AG04450 (cell line): ENCODE measurements around the gene PPDPF. TPM values are rescaled to one million over a fixed set of nuclear protein-coding genes. Genes with fewer than 3 reads are reported as not detected.

Source experiments
- CTCF ChIA-PET: fragments of 300-600, 350-600 bp; formaldehyde crosslinking; extraction: SDS; loops from one replicate; lab custom pipeline; 2022; ENCODE audit warnings: antibody characterized with exemption, inconsistent platforms; lab: Charles Lee
- POLR2A ChIA-PET: fragments of 350-600 bp; formaldehyde crosslinking; extraction: SDS; loops from one replicate; lab custom pipeline; 2021; ENCODE audit warnings: antibody characterized with exemption, inconsistent platforms; lab: Yijun Ruan, JAX
- DNase-seq: peaks from one replicate; pipeline ENCODE4 v3.0.0-alpha.2; 2011; ENCODE audit warnings: low read depth, low spot score
- H3K27ac ChIP-seq: one replicate; pipeline ENCODE4 v1.5.1; 2012; ENCODE audit warnings: low read depth, low read length, control low read depth
- H3K27me3 ChIP-seq: one replicate; pipeline ENCODE4 v1.6.0; 2012; ENCODE audit warnings: low read length; ENCODE audit not compliant: control insufficient read depth, insufficient read depth
- H3K4me3 ChIP-seq: 2 replicates; pipeline ENCODE4 v1.5.1; 2011; ENCODE audit warnings: mild to moderate bottlenecking, low read depth, low read length, control low read depth
- H3K9me3 ChIP-seq: 2 replicates; pipeline ENCODE4 v1.5.1; 2012; ENCODE audit warnings: low read length; ENCODE audit not compliant: control insufficient read depth, insufficient read depth
- polyA plus RNA-seq: library from polyadenylated mRNA; depleted of rRNA; stranded (reverse); fragments of >200 nt; gene quantifications from 2 replicates; pipeline ENCODE4 v1.2.3, GENCODE V29; 2011
- TF ChIP-seq, protein P1 (sequence below): IDR thresholded peaks from 2 replicates; pipeline ENCODE4 v1.5.1; 2011; ENCODE audit warnings: low read depth, low read length, control low read depth, inconsistent platforms

Gene PPDPF
- polyA plus RNA-seq, 1 experiment, result 13.5 TPM

DNA sequence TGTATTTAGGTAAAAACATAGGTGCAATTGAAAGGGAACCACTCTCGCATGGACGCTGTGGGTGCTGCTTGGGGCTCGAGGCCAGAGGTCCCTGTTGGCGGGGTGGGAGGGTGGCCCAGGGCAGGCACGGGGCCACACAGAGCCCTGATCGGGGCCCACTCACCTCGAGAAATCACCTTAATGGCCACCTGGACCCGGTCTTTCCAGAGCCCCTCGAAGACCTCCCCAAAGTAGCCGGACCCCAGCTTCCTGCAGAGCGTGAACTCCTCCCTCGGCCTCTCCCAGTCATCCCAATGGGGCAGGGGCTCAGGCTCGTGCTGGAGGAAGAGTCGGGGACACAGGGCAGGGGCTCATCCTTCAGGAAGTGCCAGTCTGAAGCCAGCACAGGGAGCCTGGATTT lies 12.8 kb downstream of the PPDPF start:
- H3K9me3 ChIP-seq, result no peaks in the 10 kb centered on the region; the same call in 1 of the 2 replicates
- H3K27me3 ChIP-seq, result peaks cover 6% of the 10 kb centered on the region
- no peak overlapping the region for H3K4me3 ChIP-seq
- H3K27ac ChIP-seq, result no peak overlapping the region
- DNase-seq, result no peak
- CTCF ChIA-PET, result no interaction called here
- POLR2A ChIA-PET, result interaction anchor here (0.9 kb wide), 1 partner anchor 12 kb away, joined by 6 read pairs; no protein-coding TSS in a partner anchor
- TF ChIP-seq, protein P1, sequence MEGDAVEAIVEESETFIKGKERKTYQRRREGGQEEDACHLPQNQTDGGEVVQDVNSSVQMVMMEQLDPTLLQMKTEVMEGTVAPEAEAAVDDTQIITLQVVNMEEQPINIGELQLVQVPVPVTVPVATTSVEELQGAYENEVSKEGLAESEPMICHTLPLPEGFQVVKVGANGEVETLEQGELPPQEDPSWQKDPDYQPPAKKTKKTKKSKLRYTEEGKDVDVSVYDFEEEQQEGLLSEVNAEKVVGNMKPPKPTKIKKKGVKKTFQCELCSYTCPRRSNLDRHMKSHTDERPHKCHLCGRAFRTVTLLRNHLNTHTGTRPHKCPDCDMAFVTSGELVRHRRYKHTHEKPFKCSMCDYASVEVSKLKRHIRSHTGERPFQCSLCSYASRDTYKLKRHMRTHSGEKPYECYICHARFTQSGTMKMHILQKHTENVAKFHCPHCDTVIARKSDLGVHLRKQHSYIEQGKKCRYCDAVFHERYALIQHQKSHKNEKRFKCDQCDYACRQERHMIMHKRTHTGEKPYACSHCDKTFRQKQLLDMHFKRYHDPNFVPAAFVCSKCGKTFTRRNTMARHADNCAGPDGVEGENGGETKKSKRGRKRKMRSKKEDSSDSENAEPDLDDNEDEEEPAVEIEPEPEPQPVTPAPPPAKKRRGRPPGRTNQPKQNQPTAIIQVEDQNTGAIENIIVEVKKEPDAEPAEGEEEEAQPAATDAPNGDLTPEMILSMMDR, result no peak

DNA sequence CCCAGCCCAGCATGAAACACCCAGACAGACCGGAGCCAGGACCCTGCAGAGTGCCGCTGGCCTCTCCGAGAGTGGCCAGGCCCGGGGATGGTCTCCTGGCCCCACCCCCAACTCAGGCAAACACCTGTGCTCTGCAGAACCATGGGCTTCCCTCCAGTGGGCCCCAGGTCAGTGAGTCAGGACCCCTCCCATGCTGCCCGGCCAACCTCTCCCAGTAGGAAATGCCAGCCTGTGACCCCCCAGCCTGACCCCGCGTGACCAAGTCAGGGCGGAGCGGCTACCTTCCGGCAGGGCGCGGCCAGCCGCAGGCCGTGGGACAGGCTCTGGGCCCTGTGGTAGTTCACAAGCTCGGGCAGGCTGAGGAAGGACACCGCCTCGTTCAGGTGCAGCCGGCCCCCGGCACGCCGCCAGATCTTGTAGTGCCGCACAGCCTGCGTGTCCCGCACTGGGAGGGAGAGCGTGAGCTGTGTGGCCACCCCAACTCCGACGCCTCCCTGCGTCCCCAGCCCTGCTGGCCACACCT lies 13.4 kb downstream of the PPDPF start:
- Histone ChIP-seq H3K27ac (no peak overlapping the region), H3K9me3 (no peaks in the 10 kb centered on the region; the same call in 1 of the 2 replicates), H3K4me3 (no peak overlapping the region), H3K27me3 (peaks cover 6% of the 10 kb centered on the region)
- TF ChIP-seq, protein P1, result no peak
- POLR2A ChIA-PET, result interaction anchor here (1.4 kb wide), 1 partner anchor 13 kb away, joined by 5 read pairs; no protein-coding TSS in a partner anchor
- no peak for DNase-seq
- CTCF ChIA-PET, result no interaction called here

DNA sequence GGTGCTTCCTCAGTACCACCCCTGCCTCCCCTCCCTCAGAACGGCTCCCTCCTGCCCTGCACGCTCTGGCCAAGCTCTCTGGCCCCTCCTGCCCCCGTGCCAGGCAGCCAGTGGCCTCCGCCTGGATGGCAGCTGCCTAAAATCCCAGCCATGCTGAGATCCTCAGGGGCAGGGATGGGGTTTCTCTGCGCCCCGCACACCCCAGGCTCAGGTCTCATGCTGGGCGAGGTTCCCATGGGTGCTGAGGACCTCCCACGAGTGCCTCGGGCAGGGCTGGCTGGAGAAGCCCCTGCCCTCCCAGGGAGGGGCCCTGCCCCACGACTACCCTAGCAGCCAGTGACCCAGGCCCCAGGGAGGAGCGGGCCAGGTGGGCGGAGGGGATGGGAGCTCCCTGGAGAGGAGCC lies 13.9 kb downstream of the PPDPF start:
- H3K27me3 ChIP-seq, result peaks cover 6% of the 10 kb centered on the region
- no peak overlapping the region for H3K27ac ChIP-seq
- POLR2A ChIA-PET, result interaction anchor here (1.4 kb wide), 1 partner anchor 13 kb away, joined by 5 read pairs; no protein-coding TSS in a partner anchor
- DNase-seq, result no peak
- TF ChIP-seq, protein P1, result no peak
- H3K4me3 ChIP-seq, result no peak overlapping the region
- no peaks in the 10 kb centered on the region; the same call in 1 of the 2 replicates for H3K9me3 ChIP-seq
- CTCF ChIA-PET, result no interaction called here

DNA sequence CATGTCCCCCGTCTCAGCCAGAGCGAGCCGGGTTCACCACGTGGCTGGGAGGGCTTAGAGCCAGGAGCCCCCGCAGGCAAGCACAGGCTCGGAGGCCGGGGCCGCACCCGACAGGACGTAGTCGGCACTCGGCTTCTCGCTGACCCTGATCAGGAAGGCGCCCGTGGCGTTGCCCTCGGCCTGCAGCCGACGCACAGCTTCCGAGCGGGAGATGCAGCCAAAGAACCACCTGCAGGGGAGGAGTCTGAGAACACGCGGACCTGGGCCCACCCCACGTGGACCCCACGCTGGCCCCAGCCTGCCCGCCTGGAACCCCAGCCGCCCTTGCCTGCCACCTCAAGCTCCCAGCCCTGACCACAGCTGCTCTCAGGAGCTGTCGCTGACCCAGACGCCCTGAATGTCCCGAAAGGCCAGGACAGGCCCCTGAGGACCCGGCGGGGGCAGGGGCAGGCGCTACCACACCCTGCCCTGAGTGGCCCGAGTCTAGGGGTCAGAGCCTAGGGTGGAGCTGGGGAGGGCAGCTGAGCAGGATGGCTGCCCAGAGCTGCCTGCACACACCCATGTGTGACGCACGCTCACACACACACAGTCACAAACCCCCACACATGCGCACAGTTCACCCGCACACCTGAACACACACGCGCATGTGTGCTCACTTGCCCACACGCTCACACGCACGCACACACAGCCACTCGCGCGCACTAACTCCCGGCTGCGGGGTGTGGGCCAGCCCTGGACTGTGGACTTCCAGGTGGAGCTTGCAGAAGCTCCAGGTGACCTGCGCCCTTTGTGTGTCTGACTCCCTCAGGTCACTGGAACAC lies 14.5 kb downstream of the PPDPF start:
- TF ChIP-seq, protein P1, result no peak
- no peak overlapping the region for H3K27ac ChIP-seq
- CTCF ChIA-PET, result no interaction called here
- H3K4me3 ChIP-seq, result no peak overlapping the region
- DNase-seq, result no peak
- no peaks in the 10 kb centered on the region; the same call in 1 of the 2 replicates for H3K9me3 ChIP-seq
- POLR2A ChIA-PET, result interaction anchor here (1.3 to 1.4 kb wide), 2 partner anchors 14 kb away, joined by 3 to 5 read pairs; no protein-coding TSS in a partner anchor
- peaks cover 6% of the 10 kb centered on the region for H3K27me3 ChIP-seq
